Adipose tissue (tissue), 3 donors: ENCODE measurements around the gene MLKL. TPM values are rescaled to one million over a fixed set of nuclear protein-coding genes. Genes with fewer than 3 reads are reported as not detected.

Source experiments
- H3K27ac ChIP-seq: one replicate; pipeline ENCODE4 v1.5.1; 2013; ENCODE audit warnings: low read depth, low read length
- WGBS, 3 donors: extraction: QIAGEN DNeasy Blood & Tissue Kit; methylation state at CpG; one replicate each; pipeline ENCODE4 v1.1.7; 2013; 5-methylcytosine and 5-hydroxymethylcytosine counted together
- polyA plus RNA-seq, 3 donors: library from polyadenylated mRNA; stranded (reverse); fragments of 200-250 nt; gene quantifications; one replicate each; pipeline ENCODE4 v1.2.3, GENCODE V29; 2013
- donor health status: healthy with polysubstance abuse.
- donor health status: Bipolar disorder and iron deficiency.
- donor health status: healthy.

The MLKL gene
- polyA plus RNA-seq, result 10 to 100 TPM in 2 of 3 donors, 1 to 10 TPM in 1; 5.6 to 15.0 (median 13.4) TPM

DNA sequence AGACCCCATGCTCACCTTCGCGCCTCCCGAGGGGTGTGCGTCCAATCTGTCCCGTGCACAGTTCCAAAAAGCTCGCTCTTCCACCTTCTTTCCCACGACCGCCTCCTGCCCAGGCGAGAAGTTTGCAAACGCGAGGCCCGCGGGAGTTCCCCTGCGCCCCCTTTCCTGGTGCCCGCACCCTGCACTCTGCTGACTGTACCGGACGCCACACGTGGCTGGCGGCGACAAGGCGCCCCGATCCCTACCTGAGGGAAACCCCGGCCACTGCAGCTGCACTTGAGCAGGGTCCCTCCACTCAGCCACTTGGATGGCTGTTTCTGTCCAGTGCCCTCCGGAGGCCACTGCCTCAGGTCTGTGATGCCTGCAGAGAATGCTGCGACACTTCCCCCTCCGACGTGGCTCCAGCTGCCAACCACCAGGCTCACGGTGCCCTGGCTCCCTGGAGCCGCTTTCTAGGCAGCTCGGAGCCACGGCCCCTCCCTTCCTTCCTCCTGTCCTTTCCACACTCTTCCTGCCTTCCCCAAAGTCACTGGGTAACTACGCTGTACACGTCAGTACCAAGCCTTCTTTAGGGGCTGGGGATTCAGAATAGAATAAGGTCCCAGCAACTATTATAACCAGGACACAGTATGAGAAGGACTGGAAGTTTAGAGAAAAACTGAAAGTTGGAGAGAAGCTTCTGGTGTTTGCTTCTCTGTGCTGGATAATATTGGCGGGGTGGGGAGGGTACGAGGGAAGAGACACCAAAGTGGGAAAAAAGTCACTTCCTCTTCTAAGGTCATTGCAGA lies at the start of gene MLKL:
Gene MLKL (minus strand): TSS at position 425 of the 788 bp plus-strand sequence. CDS start 5,105 bp downstream, outside the sequence.
- H3K27ac ChIP-seq, result peak within 1 kb of the TSS; percentile 97
- 1 to 2% (median 1%) methylated on average over 33 to 35 of the region's 35 CpGs for WGBS, 3 donors

DNA sequence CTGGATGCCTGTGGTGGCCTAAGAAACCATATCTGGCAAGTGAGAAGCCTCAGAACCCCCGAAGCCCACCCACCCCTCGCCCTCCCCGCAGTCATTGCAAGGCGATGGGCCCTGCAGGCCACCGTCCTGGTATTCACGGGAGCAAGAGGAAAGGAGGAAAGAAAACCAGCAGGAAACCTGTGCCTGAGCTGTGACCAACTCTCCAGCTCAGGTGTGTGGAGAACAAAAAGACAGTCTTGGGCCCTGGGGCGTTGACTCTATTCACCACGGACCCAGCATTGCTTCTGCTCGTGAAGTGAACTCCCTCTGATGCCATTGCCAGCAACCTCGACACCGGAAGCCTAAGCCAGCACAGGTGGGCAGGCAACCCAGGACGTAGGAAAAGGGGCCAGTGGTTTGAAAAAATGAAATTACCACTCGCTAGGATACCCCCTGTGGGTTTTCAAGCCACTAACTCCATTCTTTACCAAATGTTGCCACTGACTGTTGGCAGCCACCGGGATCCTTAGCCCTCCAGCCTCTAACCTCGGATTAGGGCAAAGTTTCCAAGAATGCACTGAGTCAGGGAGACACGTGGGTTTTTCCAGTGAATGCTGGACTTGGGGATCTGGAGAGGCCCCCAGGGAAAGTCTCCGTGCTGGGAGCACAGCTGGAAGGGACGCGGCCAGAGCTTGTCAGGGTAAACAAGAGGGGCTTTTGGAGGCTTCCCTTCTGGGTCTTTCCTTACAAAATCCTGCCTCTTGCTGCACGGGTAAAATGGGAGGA lies 48.8 kb upstream of the MLKL start:
- WGBS, 3 donors, result 53 to 75% (median 68%) methylated on average over 20 of the region's 20 CpGs
- H3K27ac ChIP-seq, result no peak overlapping the region

DNA sequence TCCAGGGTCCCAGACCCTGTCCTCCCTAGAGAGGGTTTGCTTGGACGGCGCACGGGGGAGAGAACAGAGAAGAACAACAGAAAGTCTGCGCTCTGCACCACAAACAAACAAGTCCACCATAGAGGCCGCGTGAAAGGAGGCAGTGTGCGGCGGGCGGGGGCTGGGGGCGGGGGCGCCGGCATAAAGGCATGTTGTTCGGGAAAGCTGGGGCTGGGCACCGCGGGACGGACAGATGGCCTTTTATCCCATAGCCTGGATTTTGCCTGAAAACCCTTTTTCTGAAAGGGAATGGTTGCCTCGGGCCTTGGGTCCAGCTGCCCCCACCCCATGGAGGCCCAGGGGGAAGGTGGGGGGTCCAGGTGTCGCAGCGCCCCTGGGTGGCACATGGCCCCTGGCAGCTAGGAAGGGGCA lies 48.0 kb upstream of the MLKL start:
- H3K27ac ChIP-seq, result no peak overlapping the region
- 89 to 91% (median 90%) methylated on average over 17 to 19 of the region's 19 CpGs for WGBS, 3 donors

- WGBS, 3 donors, result 81 to 87% (median 84%) methylated on average over 31 to 32 of the region's 32 CpGs
Measured at GRCh38 chr16:74747716-74748615, 47.3 kb upstream of the MLKL start.

DNA sequence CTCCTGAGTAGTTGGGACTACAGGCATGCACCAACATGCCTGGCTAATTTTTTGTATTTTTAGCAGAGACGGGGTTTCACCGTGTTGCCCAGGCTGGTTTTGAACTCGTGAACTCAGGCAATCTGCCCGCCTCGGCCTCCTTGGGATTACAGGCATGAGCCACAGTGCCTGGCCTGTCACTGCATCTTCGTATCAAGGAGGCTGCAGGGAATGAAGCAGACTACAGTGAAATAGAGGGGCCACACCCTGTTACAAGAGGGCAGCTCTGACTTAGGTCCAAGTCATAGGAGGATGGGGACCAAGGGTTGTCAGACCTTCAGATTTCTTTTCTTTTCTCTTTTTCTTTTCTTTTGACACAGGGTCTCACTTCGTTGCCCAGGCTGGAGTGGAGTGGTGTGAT lies 45.3 kb upstream of the MLKL start:
- H3K27ac ChIP-seq, result no peak overlapping the region
- WGBS, 3 donors, result 78 to 95% (median 79%) methylated on average over 7 of the region's 7 CpGs

More at GRCh38 chr16:74747716-74748615, 47.3 kb upstream of the MLKL start:
- no peak overlapping the region for H3K27ac ChIP-seq

DNA sequence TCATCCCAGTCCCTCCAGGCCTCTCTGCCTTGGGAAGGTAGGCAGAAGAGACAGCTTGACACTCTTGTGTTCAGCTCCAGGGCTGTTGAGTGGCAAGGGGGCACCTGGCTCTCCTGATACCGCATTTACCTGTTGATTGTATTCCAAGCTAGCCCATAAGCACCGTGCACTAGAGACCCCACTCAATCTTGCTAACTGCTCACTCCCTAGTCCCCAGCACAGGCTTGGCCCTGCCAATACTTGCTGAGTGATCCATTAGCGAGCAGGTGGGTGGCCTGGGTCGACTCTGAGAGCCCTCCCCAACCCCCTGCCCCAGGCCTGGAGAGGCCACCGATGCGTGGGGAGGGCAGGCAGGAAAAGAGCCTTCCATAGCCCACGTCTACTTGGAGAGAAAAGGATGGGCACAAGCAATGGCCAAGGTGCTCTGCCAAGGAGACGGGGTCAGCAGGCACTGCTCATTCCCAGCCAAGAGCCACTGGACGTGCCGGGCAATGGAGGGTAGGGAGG lies 44.5 kb upstream of the MLKL start:
- H3K27ac ChIP-seq, result no peak overlapping the region
- 84 to 90% (median 85%) methylated on average over 10 of the region's 10 CpGs for WGBS, 3 donors

- H3K27ac ChIP-seq, result no peak overlapping the region
- WGBS, 3 donors, result 90 to 95% (median 91%) methylated on average over 4 of the region's 4 CpGs
Measured at GRCh38 chr16:74744566-74744965, 43.9 kb upstream of the MLKL start.

DNA sequence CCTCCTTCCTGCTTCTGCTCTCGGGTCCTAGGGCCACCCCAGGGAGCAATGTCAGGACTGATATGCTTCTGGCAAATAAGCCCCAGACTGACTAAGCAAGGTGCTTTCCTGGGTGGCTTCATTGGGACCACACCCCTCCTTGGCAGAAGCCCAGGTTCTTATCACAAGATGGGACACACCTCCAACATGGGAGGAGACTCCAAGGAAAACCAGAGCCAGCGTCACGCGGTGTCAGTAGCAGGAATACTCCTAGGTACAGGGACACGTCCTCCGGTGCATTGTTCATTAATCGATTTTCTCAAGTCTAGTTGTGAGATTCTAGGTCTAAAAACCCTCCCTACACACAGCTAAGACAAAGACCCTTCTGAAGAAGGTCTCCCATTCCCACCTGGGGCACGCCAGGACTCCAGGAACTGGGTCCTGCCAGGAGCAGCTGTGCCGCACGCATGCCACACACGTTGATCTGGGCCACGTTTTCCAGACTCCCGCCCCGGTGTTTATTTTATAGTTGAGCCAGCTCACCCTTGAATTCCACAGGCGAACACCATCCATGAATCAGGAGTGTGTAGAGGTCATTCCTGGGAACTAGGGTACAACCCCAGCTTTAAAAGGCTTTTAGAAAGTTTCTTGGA lies 43.1 kb upstream of the MLKL start:
- WGBS, 3 donors, result 17 to 57% (median 56%) methylated on average over 15 of the region's 15 CpGs
- no peak overlapping the region for H3K27ac ChIP-seq

GRCh38 chr16:74743045-74743667 lies 42.5 kb upstream of the MLKL start:
- 40 to 52% (median 51%) methylated on average over 8 of the region's 8 CpGs for WGBS, 3 donors
- no peak overlapping the region for H3K27ac ChIP-seq

GRCh38 chr16:74742051-74742481 lies 41.4 kb upstream of the MLKL start:
- H3K27ac ChIP-seq, result no peak overlapping the region
- WGBS, 3 donors, result 42 to 64% (median 44%) methylated on average over 10 of the region's 10 CpGs

GRCh38 chr16:74740795-74741304 lies 40.2 kb upstream of the MLKL start:
- WGBS, 3 donors, result 54 to 80% (median 65%) methylated on average over 13 of the region's 13 CpGs
- H3K27ac ChIP-seq, result no peak overlapping the region

DNA sequence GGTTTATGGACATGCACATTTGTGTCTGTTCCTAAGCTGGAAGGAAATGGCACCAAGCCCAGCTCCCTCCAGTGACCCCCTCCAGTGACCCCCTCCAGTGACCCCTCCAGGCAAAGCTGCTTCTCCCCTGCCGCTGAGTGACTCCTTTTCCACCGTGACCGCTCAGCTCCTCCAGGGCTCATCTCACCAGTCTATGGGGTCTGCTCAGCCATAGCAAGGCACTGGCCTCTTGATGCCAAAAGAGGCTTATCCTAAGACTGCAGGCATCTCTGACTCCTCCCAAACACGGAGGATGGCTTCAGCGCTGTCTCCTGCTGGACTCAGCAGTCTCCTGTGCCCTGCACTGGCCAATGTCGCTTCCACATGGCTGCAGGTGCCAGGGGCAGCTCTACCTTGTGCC lies 38.6 kb upstream of the MLKL start:
- H3K27ac ChIP-seq, result no peak overlapping the region
- 60 to 86% (median 77%) methylated on average over 6 of the region's 6 CpGs for WGBS, 3 donors

DNA sequence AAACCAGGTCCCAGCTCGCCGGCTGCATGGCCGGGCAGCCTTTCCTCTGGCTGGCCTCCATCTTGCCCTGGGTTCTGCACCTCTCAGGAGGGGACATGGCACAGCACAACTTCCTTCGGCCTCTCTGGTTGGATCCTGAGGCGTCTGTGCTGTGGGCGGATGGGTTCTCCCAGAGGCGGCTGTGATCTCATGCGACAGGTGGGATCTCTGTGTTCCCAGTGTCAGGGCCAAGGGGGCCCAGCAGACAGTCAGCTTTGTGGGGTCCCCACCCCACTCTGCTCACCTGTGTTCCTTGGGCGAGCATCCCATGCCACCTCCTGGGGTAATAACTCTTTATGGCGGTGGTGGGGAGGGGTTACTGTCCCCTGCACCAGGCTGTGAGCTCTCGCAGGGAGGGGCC lies 38.2 kb upstream of the MLKL start:
- H3K27ac ChIP-seq, result no peak overlapping the region
- 93 to 96% (median 94%) methylated on average over 11 of the region's 11 CpGs for WGBS, 3 donors

DNA sequence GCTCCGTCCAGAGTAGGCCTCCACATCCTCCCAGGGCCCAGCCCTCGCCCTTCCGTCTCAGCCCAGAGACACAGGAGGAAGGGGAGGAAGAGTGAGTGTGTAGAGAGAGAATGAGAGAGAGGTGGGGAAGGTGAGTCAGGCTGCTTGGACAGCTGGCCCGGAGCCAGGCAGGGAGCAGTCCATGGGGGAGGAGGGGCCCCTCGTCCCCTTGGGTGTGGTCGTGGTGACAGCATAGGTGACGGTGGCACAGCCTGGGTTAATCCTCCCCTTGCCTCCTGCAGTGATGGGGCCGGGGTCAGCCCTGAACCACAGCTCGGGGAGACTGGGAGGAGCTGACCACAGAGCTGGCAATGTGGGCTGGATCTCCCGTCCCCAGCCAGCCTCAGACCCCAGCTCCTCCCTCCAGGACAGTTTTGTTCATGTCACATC lies 37.5 kb upstream of the MLKL start:
- 43 to 78% (median 47%) methylated on average over 8 to 10 of the region's 10 CpGs for WGBS, 3 donors
- H3K27ac ChIP-seq, result no peak overlapping the region

DNA sequence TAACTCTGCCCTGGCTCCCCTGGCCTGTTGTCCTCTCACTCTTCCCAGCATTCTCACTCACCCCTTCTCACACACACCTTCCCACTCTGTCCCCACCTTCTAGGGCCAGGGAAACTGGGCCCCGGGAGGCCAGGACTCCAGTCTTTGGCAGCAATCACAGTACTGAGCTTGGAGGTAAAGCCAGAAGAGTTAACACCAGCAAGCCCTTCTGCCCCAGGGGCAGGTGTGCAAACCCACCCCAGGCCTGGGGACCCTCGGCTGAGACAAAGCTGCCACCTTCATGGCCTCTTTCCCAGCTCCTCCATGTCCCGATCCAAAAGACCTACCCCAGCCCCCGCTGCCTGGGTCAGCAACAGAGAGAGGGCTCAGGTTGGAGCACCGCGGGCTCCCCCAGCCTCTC lies 36.9 kb upstream of the MLKL start:
- WGBS, 3 donors, result 83 to 87% (median 84%) methylated on average over 6 of the region's 6 CpGs
- no peak overlapping the region for H3K27ac ChIP-seq

GRCh38 chr16:74736531-74737157 lies 36.0 kb upstream of the MLKL start:
- WGBS, 3 donors, result 70 to 93% (median 71%) methylated on average over 9 of the region's 9 CpGs
- no peak overlapping the region for H3K27ac ChIP-seq

GRCh38 chr16:74735554-74735953 lies 34.9 kb upstream of the MLKL start:
- no peak overlapping the region for H3K27ac ChIP-seq
- 95 to 100% (median 96%) methylated on average over 3 of the region's 3 CpGs for WGBS, 3 donors
